Fibroblast of peridontal ligament (primary cell): ENCODE results near the gene FOXB2.
"Not testable (repeated sequence)": the region's sequence is repeated elsewhere in the genome, so short reads cannot be mapped to it uniquely, and the experiment has no call there.

ENCODE experiments used
- DNase-seq: peaks from one replicate; pipeline ENCODE4 v3.0.0-alpha.2; 2010; ENCODE audit errors: extremely low read depth

The FOXB2 gene

GRCh38 chr9:77019236-77019925 is at the start of gene FOXB2:
Gene FOXB2, plus strand, starts transcription at chr9:77019655. Its CDS starts 0 bp downstream, at chr9:77019655.
- no peak for DNase-seq

DNA sequence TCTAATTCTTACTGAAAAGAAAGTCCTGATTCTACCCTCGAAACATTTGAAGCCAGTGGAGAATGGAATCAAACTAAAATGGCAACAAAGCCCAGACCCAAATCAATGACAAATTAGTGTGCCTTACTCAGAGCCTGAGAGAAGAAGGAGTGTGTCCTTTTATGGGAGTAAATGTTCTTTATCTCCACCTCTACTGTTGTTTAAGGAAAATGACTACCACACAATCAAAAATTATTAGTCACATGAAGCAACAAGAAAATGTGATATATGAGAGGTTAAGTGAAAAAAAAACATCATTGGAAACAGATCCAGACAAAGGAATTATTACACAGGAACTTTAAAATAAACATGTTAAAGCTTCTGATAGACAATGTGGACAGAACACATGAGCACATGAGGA is 49.7 kb upstream of the FOXB2 start:
- no peak for DNase-seq

DNA sequence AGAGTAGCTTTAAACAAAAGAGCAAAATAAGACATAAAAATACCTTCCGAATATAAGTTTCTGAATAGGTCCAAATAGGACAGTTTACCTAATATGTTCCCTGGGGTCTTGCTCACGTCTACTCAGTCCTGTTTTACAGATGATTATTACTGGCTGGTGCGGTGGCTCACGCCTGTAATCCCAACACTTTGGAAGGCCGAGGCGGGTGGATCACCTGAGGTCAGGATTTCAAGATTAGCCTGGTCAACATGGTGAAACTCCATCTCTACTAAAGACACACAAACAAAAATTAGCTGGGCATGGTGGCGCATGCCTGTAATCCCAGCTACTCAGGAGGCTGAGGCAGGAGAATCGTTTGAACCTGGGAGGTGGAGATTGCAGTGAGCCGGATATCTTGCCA is 40.6 kb upstream of the FOXB2 start:
- DNase-seq, result not testable (repeated sequence)

DNA sequence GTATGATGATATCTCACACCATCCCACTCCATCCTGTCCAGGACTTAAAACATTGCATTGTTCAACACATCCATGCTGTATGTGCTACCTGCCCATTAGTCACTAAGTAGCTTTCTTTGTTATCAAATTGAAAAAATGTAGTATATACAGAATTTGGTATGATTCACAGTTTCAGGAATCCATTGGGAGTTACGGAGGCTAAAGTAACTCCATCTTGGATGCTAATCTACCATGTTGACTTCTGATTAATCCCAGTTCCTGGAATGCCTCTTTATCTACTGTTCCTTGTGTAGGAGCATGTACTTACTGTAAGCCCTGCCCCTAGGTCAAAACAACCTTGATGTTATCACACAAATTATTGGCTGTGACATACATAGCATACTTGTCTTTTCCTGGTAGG is 38.9 kb upstream of the FOXB2 start:
- DNase-seq, result no peak

DNA sequence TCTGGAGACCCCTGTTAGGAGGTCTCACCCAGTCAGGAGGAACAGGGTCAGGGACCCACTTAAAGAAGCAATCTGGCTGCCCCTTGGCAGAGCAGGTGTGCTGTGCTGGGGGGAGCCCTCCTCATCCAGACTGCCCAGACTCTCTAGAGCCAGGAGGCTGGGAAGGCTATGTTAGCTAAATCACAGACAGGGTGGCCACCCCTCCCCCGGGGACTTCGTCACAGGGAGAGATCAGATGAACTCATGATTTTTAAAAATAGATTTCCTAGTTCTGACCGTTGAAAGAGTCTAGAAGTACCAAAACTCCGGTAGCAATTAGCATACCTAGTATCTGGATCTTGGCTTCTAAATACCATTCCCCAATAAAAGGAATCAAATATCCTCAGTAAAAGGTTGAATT is 35.0 kb upstream of the FOXB2 start:
- DNase-seq, result no peak

DNA sequence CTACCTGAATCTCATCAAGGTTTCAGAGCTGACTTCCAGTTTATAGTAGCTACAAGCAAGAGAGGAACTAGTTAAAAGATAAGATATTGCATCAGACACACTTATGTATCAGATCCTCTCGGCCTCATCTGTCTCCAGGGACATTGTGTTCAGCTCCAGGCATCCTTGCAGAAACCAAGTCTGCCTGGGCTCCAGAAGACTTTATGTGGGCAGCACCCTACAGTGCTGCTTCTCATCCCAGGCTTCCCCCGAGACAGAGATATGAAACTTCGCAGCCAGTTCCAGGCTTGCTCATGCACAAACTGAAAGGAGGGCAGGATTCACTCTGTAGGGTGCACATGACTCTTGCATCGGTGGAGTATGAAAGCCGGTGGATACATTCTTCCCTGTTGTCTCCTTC is 33.9 kb upstream of the FOXB2 start:
- no peak for DNase-seq

- DNase-seq, result peak; percentile 66
Measured at GRCh38 chr9:76987594-76988200, 31.8 kb upstream of the FOXB2 start.

- DNase-seq, result no peak
Measured at GRCh38 chr9:76988941-76989340, 30.5 kb upstream of the FOXB2 start.

DNA sequence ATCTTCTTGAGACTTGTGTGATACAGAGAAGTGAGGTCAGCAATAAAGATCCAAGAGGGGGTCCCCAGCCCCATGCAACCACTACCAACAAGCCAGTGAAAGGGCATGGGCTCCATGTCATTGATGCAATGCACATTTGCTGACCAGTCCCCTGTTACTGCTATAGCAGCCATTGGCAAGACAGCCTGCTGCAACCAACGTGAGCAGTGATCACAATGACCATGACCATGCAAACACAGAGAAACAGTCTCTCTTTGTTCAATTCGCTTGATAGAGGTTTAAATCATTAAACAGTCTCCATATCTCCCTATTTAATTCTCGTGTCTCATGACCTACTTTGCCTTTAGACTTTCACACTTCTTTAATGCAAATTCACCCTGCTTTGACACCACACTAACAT is 30.0 kb upstream of the FOXB2 start:
- DNase-seq, result no peak

DNA sequence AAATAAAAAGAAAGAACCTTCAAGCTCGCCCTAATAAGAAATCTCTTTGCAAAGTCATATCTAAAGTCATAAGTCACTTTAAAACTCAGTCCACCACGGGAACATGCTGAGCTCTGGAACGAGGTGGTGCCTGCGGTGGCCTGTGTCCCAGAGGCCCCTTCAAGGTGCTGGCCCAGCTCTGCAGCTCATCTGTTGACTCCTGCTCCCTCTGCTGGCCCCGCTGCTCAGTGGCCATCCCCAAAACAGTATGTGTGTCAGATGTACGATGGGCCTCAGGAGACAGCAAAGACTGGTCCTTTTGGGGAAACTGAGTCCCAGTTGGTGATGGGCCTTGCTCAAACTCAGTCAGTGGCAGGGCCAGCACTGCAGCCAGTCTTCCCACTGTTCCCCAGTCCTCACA is 22.8 kb upstream of the FOXB2 start:
- DNase-seq, result peak; percentile 19

DNA sequence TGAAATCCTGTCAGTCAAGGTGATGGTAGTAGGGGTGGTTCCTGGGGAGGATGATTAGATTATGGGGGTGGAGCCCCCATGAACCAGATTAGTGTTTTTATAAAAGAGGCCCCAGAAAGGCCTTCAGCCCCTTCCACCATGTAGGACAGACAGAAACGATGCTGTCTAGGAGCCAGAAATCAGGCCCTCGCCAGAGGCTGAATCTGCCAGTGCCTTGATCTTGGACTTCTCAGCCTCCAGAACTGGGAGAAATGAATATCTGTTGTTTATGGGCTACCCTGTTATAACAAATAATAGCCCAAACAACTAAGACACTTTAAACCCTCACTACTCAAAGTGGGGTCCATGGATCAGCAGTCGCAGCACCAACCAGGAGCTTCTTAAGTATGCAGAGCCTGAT is 20.2 kb upstream of the FOXB2 start:
- DNase-seq, result no peak

DNA sequence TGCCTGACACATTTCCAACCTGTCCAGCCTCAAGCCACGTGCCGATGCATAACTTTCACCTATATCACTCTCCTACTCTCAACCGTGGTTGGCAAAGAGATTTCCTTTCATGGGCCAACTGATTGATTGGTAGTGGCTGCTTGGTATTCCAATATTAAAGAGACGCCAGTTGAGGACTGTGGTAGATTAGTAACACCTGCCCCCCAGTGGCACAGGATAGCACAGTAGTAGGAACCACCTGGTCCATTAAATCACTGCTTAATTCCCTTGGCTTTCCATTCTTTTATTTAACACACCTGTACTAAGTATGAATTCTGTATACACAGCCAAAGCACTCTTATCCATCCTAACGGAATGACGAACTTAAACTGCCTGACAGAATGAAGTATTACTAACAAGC is 19.1 kb upstream of the FOXB2 start:
- no peak for DNase-seq

DNA sequence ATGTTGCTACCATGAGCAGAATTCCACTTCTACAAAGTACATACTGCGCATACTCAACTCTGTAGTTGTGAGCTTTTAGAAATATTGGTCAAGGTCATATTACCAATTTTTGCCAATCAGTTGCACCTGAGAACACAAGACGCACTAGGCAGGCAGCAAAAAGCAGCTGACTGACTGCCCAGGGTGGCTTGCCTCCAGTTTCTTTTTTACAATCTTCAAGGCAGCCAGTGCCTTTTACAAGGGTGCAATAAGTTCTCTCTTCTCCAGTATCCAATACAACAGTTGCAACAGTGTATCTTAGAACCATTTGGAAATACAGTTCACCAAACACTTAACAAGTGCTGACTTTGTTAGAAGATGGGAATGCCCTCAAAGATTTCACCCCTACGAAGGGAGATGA is 16.1 kb upstream of the FOXB2 start:
- DNase-seq, result no peak

DNA sequence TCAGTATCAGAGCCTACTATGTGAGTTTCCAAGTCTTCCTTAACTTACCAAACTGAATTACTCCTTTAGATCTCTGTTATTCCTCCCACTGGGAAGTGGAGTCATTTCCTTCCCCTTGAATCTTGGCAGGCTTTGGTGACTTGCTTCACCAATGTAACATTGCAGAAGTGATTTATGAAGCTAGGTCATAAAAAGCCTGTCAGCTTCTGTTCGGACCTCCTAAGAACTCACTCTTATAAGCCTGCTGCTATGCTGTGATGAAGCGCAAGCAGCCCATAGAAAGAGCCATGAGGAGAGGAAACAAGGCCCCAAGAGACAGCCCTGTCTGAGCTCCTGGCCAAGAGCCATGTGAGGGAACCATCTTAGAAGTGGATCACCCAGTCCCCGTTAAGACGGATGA is 14.2 kb upstream of the FOXB2 start:
- DNase-seq, result no peak

- no peak for DNase-seq
Measured at GRCh38 chr9:77010527-77010926, 8.9 kb upstream of the FOXB2 start.

- peak; percentile 39 for DNase-seq
Measured at GRCh38 chr9:77011973-77012821, 7.3 kb upstream of the FOXB2 start.

GRCh38 chr9:77013206-77013931 is 6.1 kb upstream of the FOXB2 start:
- no peak for DNase-seq

- DNase-seq, result no peak
Measured at GRCh38 chr9:77013932-77014596, 5.4 kb upstream of the FOXB2 start.

GRCh38 chr9:77014597-77015263 is 4.7 kb upstream of the FOXB2 start:
- DNase-seq, result no peak

DNA sequence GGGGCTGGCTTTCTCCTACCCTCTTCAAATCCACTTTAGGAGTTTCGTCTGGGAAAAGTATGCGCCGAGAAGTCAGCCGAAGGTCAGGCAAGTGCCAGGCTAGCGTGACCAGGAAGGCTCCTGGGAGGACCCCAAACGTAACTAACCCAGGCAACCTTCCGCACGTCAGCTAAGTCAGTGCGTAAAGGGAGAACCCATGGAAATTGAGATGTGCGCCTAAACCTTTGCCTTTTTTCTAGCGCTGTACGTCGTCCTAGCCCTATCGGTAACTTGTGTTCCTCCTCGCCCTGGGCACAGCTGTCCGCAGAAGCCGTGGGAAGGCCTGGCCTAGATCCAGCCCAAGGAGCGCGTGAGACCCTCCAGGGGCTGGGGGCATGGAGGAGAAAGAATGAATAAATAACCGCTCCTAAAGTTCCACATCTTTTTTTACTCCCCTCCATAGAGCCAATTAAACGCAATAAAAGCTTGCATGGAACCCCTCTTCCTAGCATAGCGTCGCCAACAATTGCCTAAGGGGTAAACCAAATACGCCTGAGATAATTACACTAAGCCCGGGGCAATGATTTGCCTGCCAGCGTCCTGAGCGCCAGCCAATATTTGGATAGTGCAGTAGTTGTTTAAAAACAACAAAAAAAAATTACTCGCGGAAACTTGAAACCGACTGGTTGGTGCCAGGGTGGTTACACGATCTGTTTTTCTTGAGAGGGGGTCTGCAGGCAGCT is 4.0 kb upstream of the FOXB2 start:
- no peak for DNase-seq
